ENCODE results near the gene CLEC11A. TPM values are rescaled to one million over a fixed set of nuclear protein-coding genes. Genes with fewer than 3 reads are reported as not detected.

The CLEC11A gene
- total and polyA plus RNA-seq, 9 of the 15 experiments (the other 6 are each of a cell fraction or from before 2014, with no cell fraction given), result 0.39 to 43.9 (median 3.4) TPM

- no peak for TF ChIP-seq ZBTB40 (IDR thresholded peaks at IDR 0.05)
- no peak for TF ChIP-seq ZBTB40 (CRISPR knock-in tag; IDR thresholded peaks at IDR 0.05)
- no peak for TF ChIP-seq ADNP (tag; IDR thresholded peaks at IDR 0.05)
- TF ChIP-seq TAL1 (IDR thresholded peaks at IDR 0.05), result 0 out of 2 replicates have a peak, but pooled peaks have one; percentile 25
- no peak for TF ChIP-seq ZNF717 (CRISPR knock-in tag; IDR thresholded peaks at IDR 0.05)
- peak; percentile 76; the same call in 1 of the 2 replicates for TF ChIP-seq FOXK1 (CRISPR knock-in tag; IDR thresholded peaks at IDR 0.05; ENCODE audit: borderline replicate concordance)
- no peak for TF ChIP-seq FOSL1 (tag; conservative IDR thresholded peaks at IDR 0.05)
- TF ChIP-seq E2F4 (CRISPR knock-in tag; IDR thresholded peaks at IDR 0.05; ENCODE audit: low read depth), result peak; percentile 56; the same call in 1 of the 2 replicates
- no peak for TF ChIP-seq FOXO4 (CRISPR knock-in tag; IDR thresholded peaks at IDR 0.05)
- peak; percentile 90 for TF ChIP-seq E2F3 (CRISPR knock-in tag; IDR thresholded peaks at IDR 0.05)
- TF ChIP-seq SETDB1 (IDR thresholded peaks at IDR 0.05; ENCODE audit: low read length), result no peak
- no peak for TF ChIP-seq BCL6 (CRISPR knock-in tag; IDR thresholded peaks at IDR 0.05)
- TF ChIP-seq, protein P1, sequence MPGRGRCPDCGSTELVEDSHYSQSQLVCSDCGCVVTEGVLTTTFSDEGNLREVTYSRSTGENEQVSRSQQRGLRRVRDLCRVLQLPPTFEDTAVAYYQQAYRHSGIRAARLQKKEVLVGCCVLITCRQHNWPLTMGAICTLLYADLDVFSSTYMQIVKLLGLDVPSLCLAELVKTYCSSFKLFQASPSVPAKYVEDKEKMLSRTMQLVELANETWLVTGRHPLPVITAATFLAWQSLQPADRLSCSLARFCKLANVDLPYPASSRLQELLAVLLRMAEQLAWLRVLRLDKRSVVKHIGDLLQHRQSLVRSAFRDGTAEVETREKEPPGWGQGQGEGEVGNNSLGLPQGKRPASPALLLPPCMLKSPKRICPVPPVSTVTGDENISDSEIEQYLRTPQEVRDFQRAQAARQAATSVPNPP (IDR thresholded peaks at IDR 0.05; ENCODE audit: borderline replicate concordance, insufficient read depth, insufficient read length), result no peak
- TF ChIP-seq ARHGAP35 (IDR thresholded peaks at IDR 0.05; ENCODE audit: partially characterized antibody), result peak; percentile 76
- TF ChIP-seq NFE2 (IDR thresholded peaks at IDR 0.05; ENCODE audit: low read depth), result no peak
These were observed 43.7 kb upstream of the CLEC11A start (continued) for GRCh38 chr19:50679177-50680125.
